Breast epithelium (tissue), 3 donors: ENCODE results near the gene RPL28.

Experiments
- CTCF ChIP-seq, 3 donors: fragments of 450-650 bp; IDR thresholded peaks; one replicate each; pipeline ENCODE4 v1.5.1; 2016 to 2017; ENCODE audit warnings: antibody characterized with exemption in 3 of 3, mild to moderate bottlenecking in 3 of 3, moderate library complexity in 3 of 3
- POLR2AphosphoS5 ChIP-seq, 3 donors: sonication (generic); formaldehyde crosslinking; IDR thresholded peaks; one replicate each; pipeline ENCODE4 v1.6.1; 2017; ENCODE audit warnings: antibody characterized with exemption in 3 of 3

- no peak for TF ChIP-seq CTCF (IDR thresholded peaks at IDR 0.05)
- TF ChIP-seq POLR2AphosphoS5 (IDR thresholded peaks at IDR 0.05), result no peak
These were observed 800 bp downstream of the RPL28 start for GRCh38 chr19:55386493-55386971.
